Measurements from ENCODE around the gene TLX1. TPM values are rescaled to one million over a fixed set of nuclear protein-coding genes. Genes with fewer than 3 reads are reported as not detected.

TLX1 gene
- total RNA-seq, 1 donor from 2014 or later, result not detected

GRCh38 chr10:101140084-101140949 lies 9.2 kb downstream of the TLX1 start:
- H3K27me3 ChIP-seq (ENCODE audit: control insufficient read depth, insufficient read depth, low read length), result peaks cover 64% of the 10 kb centered on the region
- no peak overlapping the region for H3K4me3 ChIP-seq (ENCODE audit: low read depth, low read length)
- no peaks in the 10 kb centered on the region for H3K36me3 ChIP-seq (ENCODE audit: control insufficient read depth, insufficient read depth, low read length)
- no peak for DNase-seq (ENCODE audit: low read depth)
- no peak for TF ChIP-seq CTCF (IDR thresholded peaks at IDR 0.05; ENCODE audit: insufficient read depth, low read length, severe bottlenecking)
- FAIRE-seq, result no peak

GRCh38 chr10:101140950-101141615 lies 10.0 kb downstream of the TLX1 start:
- TF ChIP-seq CTCF (IDR thresholded peaks at IDR 0.05; ENCODE audit: insufficient read depth, low read length, severe bottlenecking), result no peak

GRCh38 chr10:101141616-101142532 lies 10.8 kb downstream of the TLX1 start:
- FAIRE-seq (no peak), DNase-seq (ENCODE audit: low read depth) (peak; percentile 71)
- TF ChIP-seq CTCF (IDR thresholded peaks at IDR 0.05; ENCODE audit: insufficient read depth, low read length, severe bottlenecking), result peak; percentile 97
- peaks cover 64% of the 10 kb centered on the region for H3K27me3 ChIP-seq (ENCODE audit: control insufficient read depth, insufficient read depth, low read length)
- H3K36me3 ChIP-seq (ENCODE audit: control insufficient read depth, insufficient read depth, low read length), result no peaks in the 10 kb centered on the region
- H3K4me3 ChIP-seq (ENCODE audit: low read depth, low read length), result no peak overlapping the region

More at GRCh38 chr10:101140950-101141615, 10.0 kb downstream of the TLX1 start:
- peaks cover 64% of the 10 kb centered on the region for H3K27me3 ChIP-seq (ENCODE audit: control insufficient read depth, insufficient read depth, low read length)
- FAIRE-seq, result no peak
- H3K36me3 ChIP-seq (ENCODE audit: control insufficient read depth, insufficient read depth, low read length), result no peaks in the 10 kb centered on the region
- H3K4me3 ChIP-seq (ENCODE audit: low read depth, low read length), result no peak overlapping the region
- no peak for DNase-seq (ENCODE audit: low read depth)

GRCh38 chr10:101142533-101143344 lies 11.6 kb downstream of the TLX1 start:
- no peak for TF ChIP-seq CTCF (IDR thresholded peaks at IDR 0.05; ENCODE audit: insufficient read depth, low read length, severe bottlenecking)
- H3K27me3 ChIP-seq (ENCODE audit: control insufficient read depth, insufficient read depth, low read length), result peaks cover 68% of the 10 kb centered on the region
- no peak for DNase-seq (ENCODE audit: low read depth)
- no peaks in the 10 kb centered on the region for H3K36me3 ChIP-seq (ENCODE audit: control insufficient read depth, insufficient read depth, low read length)
- H3K4me3 ChIP-seq (ENCODE audit: low read depth, low read length), result no peak overlapping the region
- no peak for FAIRE-seq

- Histone ChIP-seq H3K4me3 (ENCODE audit: low read depth, low read length) (no peak overlapping the region), H3K36me3 (ENCODE audit: control insufficient read depth, insufficient read depth, low read length) (no peaks in the 10 kb centered on the region), H3K27me3 (ENCODE audit: control insufficient read depth, insufficient read depth, low read length) (peaks cover 69% of the 10 kb centered on the region)
- no peak for TF ChIP-seq CTCF (IDR thresholded peaks at IDR 0.05; ENCODE audit: insufficient read depth, low read length, severe bottlenecking)
- DNase-seq (ENCODE audit: low read depth), result no peak
- no peak for FAIRE-seq
Observed at GRCh38 chr10:101143345-101143630, 12.2 kb downstream of the TLX1 start.
